Upper lobe of left lung (tissue), 6 donors: ENCODE results near the gene CENPF. TPM values are rescaled to one million over a fixed set of nuclear protein-coding genes. Genes with fewer than 3 reads are reported as not detected.

Experiments used
- ATAC-seq, 2 donors: fragments of 200-7000 bp; cut with Tn5 transposase; one replicate each; pipeline ENCODE4 v1.9.1; 2022; ENCODE audit warnings: mild to moderate bottlenecking in 2 of 2, moderate library complexity in 2 of 2; ENCODE audit not compliant: low FRiP score in 2 of 2
- DNase-seq, 2 donors: peaks; one replicate each; pipeline ENCODE4 v3.0.0-alpha.2; 2019 to 2020
- H3K27ac ChIP-seq, 4 donors: fragments of 200-600 bp; sonication (generic); one replicate each; pipeline ENCODE4 v1.5.1; 2016 to 2019
- H3K27me3 ChIP-seq, 4 donors: fragments of 200-600 bp; sonication (generic); one replicate each; pipeline ENCODE4 v1.5.1; 2017 to 2019
- H3K36me3 ChIP-seq, 4 donors: fragments of 200-600 bp; sonication (generic); one replicate each; pipeline ENCODE4 v1.5.1; 2016 to 2019
- H3K4me1 ChIP-seq, 4 donors: fragments of 200-600 bp; sonication (generic); one replicate each; pipeline ENCODE4 v1.5.1; 2018 to 2019
- H3K4me3 ChIP-seq, 4 donors: fragments of 200-600 bp; sonication (generic); one replicate each; pipeline ENCODE4 v1.5.1; 2017 to 2019; ENCODE audit warnings: mild to moderate bottlenecking in 2 of 4, moderate library complexity in 1 of 4
- H3K9me3 ChIP-seq, 4 donors: fragments of 200-600 bp; sonication (generic); one replicate each; pipeline ENCODE4 v1.5.1; 2018 to 2019
- EP300 ChIP-seq, 4 donors: sonication (generic); formaldehyde crosslinking; IDR thresholded peaks; one replicate each; pipeline ENCODE4 v1.5.1; 2017; ENCODE audit warnings: antibody characterized with exemption in 4 of 4, control low read depth in 2 of 4
- POLR2A ChIP-seq, 4 donors: fragments of 450-650 bp; IDR thresholded peaks; one replicate each; pipeline ENCODE4 v1.5.1; 2016 to 2017; ENCODE audit warnings: antibody characterized with exemption in 4 of 4, mild to moderate bottlenecking in 2 of 4
- POLR2AphosphoS5 ChIP-seq, 2 donors: sonication (generic); formaldehyde crosslinking; IDR thresholded peaks; one replicate each; pipeline ENCODE4 v1.5.1; 2017; ENCODE audit warnings: antibody characterized with exemption in 2 of 2
- WGBS, 2 donors: methylation state at CpG; one replicate each; pipeline ENCODE4 v1.1.5; 2017 to 2018; 5-methylcytosine and 5-hydroxymethylcytosine counted together
- total RNA-seq, 6 donors: library from RNA; depleted of rRNA in 4 of 6; stranded (reverse); fragments of >200 nt in 4 of 6; gene quantifications; one replicate each; pipeline versions ENCODE4 v1.1.0 to v1.2.1, GENCODE V29; 2016 to 2021
- TF ChIP-seq, protein P1 (sequence below), 6 experiments: fragments of 450-650 bp in 4 of 6; fragments of 200-600 bp in 2 of 6; sonication (generic) in 2 of 6; IDR thresholded peaks; one replicate each; pipeline ENCODE4 v1.5.1; 2016 to 2019; ENCODE audit warnings: antibody characterized with exemption in 6 of 6
- donor health status: DM: no; HTN: no; CAD: no; lungs with moderate emphysema.
- donor health status: DM: no; HTN: yes; CAD: no; lungs with severe emphysema.

The CENPF gene
- total RNA-seq, 6 donors from 2014 or later = 1.0 to 12.1 (median 3.0) TPM

DNA sequence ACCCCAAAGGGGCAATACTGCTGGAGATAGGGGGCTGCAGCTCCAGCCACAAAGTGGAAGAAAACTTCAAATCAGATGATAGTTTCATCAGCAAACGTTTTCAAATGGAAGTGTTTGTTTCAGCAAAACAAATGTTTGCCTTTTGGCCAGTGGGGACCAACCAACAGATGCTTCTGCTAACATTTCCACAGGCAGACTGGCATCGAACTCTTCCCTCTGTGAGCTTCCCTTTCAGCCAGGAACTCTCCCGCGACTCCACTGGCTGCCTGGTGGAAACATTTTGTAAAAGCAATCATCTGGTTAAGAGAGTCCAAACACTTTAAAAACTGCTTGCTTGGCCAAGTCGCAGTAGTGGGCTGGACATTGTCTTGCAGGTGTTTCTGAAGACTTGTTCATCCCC is 30.7 kb downstream of the CENPF start:
- WGBS, 2 donors = 79 to 81% methylated on average over 4 to 5 of the region's 5 CpGs
- Histone ChIP-seq H3K4me3 (no peak overlapping the region), H3K4me1 (no peaks in the 10 kb centered on the region), H3K27ac (no peak overlapping the region), H3K9me3 (no peaks in the 10 kb centered on the region), H3K27me3 (no peaks in the 10 kb centered on the region), H3K36me3 (no peaks in the 10 kb centered on the region)
- TF ChIP-seq EP300 (IDR thresholded peaks at IDR 0.05) (no peak), POLR2AphosphoS5 (IDR thresholded peaks at IDR 0.05) (no peak)
- DNase-seq (no peak), ATAC-seq (no peak)

DNA sequence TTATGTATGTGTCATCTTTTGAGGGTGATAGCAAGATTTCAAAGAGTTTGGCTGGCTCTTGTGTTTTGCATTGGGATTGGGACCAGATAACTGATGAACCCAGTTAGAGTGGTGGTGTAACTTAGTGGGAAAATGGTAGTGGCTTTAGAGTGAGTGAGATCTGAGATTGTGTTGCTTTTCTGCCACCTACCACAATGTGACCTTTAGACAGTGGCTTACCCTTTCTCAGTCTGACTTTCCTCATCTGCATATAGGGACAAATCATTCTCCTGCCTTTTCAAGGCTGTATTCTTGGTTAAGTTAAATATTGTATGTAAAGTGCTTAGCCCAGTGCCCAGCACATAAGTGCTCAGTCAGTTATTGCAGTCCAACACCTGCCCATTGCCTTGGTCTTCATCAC is 31.3 kb downstream of the CENPF start:
- H3K9me3 ChIP-seq = no peaks in the 10 kb centered on the region
- no peak for ATAC-seq

DNA sequence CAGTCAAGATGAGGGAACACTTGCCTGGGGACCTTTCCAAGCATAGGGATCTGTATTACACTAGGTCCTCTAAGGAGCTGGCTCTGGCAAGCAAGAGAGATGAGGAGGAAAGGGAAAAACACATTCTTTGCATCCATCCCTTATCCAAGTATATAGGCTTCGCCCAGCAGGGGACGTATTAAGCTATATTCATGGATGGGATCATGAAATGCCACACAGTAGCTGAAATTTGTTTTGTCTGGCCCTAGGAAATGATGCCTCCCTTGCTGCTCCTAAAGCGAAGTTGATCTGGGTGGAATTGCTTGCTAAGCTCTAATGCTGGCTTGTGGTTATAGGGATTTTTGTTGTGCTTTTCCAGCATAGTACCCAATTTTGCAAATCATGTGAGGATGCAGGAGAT is 32.1 kb downstream of the CENPF start:
- DNase-seq = no peak
- Histone ChIP-seq H3K4me3 (no peak overlapping the region), H3K27me3 (no peaks in the 10 kb centered on the region), H3K27ac (no peak overlapping the region), H3K9me3 (no peaks in the 10 kb centered on the region), H3K4me1 (no peaks in the 10 kb centered on the region), H3K36me3 (no peaks in the 10 kb centered on the region)
- WGBS, 2 donors = 90 to 99% methylated on average over 3 of the region's 3 CpGs
- TF ChIP-seq, protein P1, sequence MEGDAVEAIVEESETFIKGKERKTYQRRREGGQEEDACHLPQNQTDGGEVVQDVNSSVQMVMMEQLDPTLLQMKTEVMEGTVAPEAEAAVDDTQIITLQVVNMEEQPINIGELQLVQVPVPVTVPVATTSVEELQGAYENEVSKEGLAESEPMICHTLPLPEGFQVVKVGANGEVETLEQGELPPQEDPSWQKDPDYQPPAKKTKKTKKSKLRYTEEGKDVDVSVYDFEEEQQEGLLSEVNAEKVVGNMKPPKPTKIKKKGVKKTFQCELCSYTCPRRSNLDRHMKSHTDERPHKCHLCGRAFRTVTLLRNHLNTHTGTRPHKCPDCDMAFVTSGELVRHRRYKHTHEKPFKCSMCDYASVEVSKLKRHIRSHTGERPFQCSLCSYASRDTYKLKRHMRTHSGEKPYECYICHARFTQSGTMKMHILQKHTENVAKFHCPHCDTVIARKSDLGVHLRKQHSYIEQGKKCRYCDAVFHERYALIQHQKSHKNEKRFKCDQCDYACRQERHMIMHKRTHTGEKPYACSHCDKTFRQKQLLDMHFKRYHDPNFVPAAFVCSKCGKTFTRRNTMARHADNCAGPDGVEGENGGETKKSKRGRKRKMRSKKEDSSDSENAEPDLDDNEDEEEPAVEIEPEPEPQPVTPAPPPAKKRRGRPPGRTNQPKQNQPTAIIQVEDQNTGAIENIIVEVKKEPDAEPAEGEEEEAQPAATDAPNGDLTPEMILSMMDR (IDR thresholded peaks at IDR 0.05) = no peak
- no peak for TF ChIP-seq POLR2A (IDR thresholded peaks at IDR 0.05)
- no peak for TF ChIP-seq POLR2AphosphoS5 (IDR thresholded peaks at IDR 0.05)
- TF ChIP-seq EP300 (IDR thresholded peaks at IDR 0.05) = no peak
- ATAC-seq = no peak

More for the DNA sequence above, 31.3 kb downstream of the CENPF start:
- Histone ChIP-seq H3K36me3 (no peaks in the 10 kb centered on the region), H3K27me3 (no peaks in the 10 kb centered on the region), H3K27ac (no peak overlapping the region), H3K4me1 (no peaks in the 10 kb centered on the region), H3K4me3 (no peak overlapping the region)
- no peak for DNase-seq
- TF ChIP-seq EP300 (IDR thresholded peaks at IDR 0.05) (no peak), POLR2A (IDR thresholded peaks at IDR 0.05) (no peak), POLR2AphosphoS5 (IDR thresholded peaks at IDR 0.05) (no peak)
- TF ChIP-seq, protein P1 (IDR thresholded peaks at IDR 0.05) = no peak

DNA sequence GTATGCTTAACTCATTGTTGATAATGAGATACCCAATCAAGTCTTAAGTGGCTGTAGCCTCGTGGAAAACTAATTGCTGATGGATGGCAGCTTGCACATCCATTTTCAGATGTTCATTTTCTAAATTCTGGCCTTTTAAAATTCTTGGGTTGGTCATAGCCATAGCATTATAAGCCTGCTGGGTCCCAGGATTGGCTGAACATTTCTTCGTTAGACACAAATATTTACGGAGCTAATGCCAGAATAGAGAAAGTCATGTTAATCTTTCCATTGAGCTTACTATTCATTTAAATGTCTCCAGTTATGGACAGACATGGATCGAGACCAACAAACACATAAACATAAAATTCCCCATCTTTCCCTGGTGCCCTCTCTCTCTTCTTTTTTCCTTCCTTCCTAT is 32.5 kb downstream of the CENPF start:
- H3K4me1 ChIP-seq = peaks cover 0 to under 1% (median 0%) of the 10 kb centered on the region in 4 donors
- no peak for DNase-seq
- WGBS, 2 donors = 93 to 97% methylated on average over 4 of the region's 4 CpGs

DNA sequence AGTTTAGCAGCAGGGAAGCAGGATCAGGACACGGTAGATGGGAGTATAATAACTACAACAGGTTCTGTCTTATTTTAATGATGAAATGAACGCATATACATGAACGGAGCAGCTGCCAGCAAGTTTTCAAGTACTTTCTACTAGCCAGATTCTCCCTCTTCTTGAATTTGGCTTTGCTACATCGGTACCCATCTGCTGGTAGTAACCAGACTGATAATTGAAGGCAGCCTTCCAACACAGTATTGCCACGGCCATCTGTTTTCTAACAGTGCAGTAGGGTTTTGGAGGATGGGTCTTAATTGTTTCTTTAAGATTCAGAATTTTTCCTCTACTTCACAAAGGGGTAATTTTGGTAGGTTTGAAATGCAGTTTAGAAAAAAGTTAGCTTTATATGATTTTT is 33.4 kb downstream of the CENPF start:
- WGBS, 2 donors = 97 to 98% methylated on average over 5 of the region's 5 CpGs
- peaks cover 0 to 3% (median 0%) of the 10 kb centered on the region in 4 donors for H3K4me1 ChIP-seq
- H3K4me3 ChIP-seq = no peak overlapping the region

More for the DNA sequence above, 32.5 kb downstream of the CENPF start:
- H3K27me3 ChIP-seq = no peaks in the 10 kb centered on the region
- H3K36me3 ChIP-seq = no peaks in the 10 kb centered on the region
- ATAC-seq = no peak
- no peak overlapping the region for H3K27ac ChIP-seq
- H3K4me3 ChIP-seq = no peak overlapping the region
- TF ChIP-seq, protein P1 (IDR thresholded peaks at IDR 0.05) = no peak
- TF ChIP-seq POLR2A (IDR thresholded peaks at IDR 0.05) = no peak
- TF ChIP-seq POLR2AphosphoS5 (IDR thresholded peaks at IDR 0.05) = no peak
- TF ChIP-seq EP300 (IDR thresholded peaks at IDR 0.05) = no peak
- no peaks in the 10 kb centered on the region for H3K9me3 ChIP-seq

DNA sequence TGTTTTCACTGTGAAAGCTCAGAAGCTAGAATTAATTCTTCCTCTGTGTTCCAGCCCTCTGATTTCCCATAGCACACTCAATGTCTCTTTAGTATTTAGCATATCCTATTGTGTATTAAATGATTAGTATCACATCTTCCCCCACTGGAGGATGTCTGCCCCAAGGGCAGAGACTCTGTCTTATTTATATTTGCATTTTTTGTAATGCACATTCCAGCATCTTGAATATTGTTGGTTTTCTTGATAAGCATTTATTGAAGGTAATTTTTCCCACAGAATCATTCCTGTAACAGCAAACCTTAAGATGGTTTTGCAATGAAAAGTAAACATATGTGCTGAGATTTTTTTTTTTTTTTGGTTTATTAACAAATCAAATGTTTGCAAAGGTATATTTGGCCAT is 34.1 kb downstream of the CENPF start:
- peaks cover 0 to 3% (median 0%) of the 10 kb centered on the region in 4 donors for H3K4me1 ChIP-seq
- ATAC-seq = no peak
- H3K36me3 ChIP-seq = no peaks in the 10 kb centered on the region
- no peak overlapping the region for H3K4me3 ChIP-seq
- H3K27me3 ChIP-seq = no peaks in the 10 kb centered on the region
- TF ChIP-seq POLR2AphosphoS5 (IDR thresholded peaks at IDR 0.05) (no peak), POLR2A (IDR thresholded peaks at IDR 0.05) (no peak), EP300 (IDR thresholded peaks at IDR 0.05) (no peak)
- TF ChIP-seq, protein P1 (IDR thresholded peaks at IDR 0.05) = no peak
- no peak overlapping the region for H3K27ac ChIP-seq
- no peaks in the 10 kb centered on the region for H3K9me3 ChIP-seq
- DNase-seq = no peak

More for the DNA sequence above, 33.4 kb downstream of the CENPF start:
- ATAC-seq = no peak
- Histone ChIP-seq H3K27me3 (no peaks in the 10 kb centered on the region), H3K9me3 (no peaks in the 10 kb centered on the region), H3K27ac (no peak overlapping the region), H3K36me3 (no peaks in the 10 kb centered on the region)
- no peak for TF ChIP-seq POLR2AphosphoS5 (IDR thresholded peaks at IDR 0.05)
- no peak for DNase-seq
